Parathyroid adenoma (tissue), 2 donors: ENCODE data around the gene UBD.

ENCODE experiments used
- H2AFZ ChIP-seq: fragments of 300-600 bp; sonication (generic); one replicate; pipeline ENCODE4 v1.7.0; 2017; ENCODE audit warnings: antibody characterized with exemption, mild to moderate bottlenecking
- H3K27ac ChIP-seq: fragments of 300-600 bp; sonication (generic); one replicate; pipeline ENCODE4 v1.7.0; 2017
- H3K27me3 ChIP-seq: fragments of 300-600 bp; sonication (generic); one replicate; pipeline ENCODE4 v1.7.0; 2017; ENCODE audit warnings: low read length; ENCODE audit not compliant: control insufficient read depth, insufficient read depth
- H3K36me3 ChIP-seq: fragments of 300-600 bp; sonication (generic); one replicate; pipeline ENCODE4 v1.7.0; 2017; ENCODE audit warnings: low read length; ENCODE audit not compliant: control insufficient read depth, insufficient read depth
- H3K4me1 ChIP-seq: fragments of 300-600 bp; sonication (generic); one replicate; pipeline ENCODE4 v1.7.0; 2017; ENCODE audit warnings: control low read depth
- H3K4me2 ChIP-seq: fragments of 300-600 bp; sonication (generic); one replicate; pipeline ENCODE4 v1.7.0; 2017; ENCODE audit warnings: low read length
- H3K4me3 ChIP-seq: fragments of 300-600 bp; sonication (generic); one replicate; pipeline ENCODE4 v1.7.0; 2017; ENCODE audit warnings: low read depth, low read length
- H3K79me2 ChIP-seq: fragments of 300-600 bp; sonication (generic); one replicate; pipeline ENCODE4 v1.7.0; 2017; ENCODE audit warnings: control low read depth
- H3K9ac ChIP-seq: fragments of 300-600 bp; sonication (generic); one replicate; pipeline ENCODE4 v1.7.0; 2017; ENCODE audit warnings: mild to moderate bottlenecking
- H3K9me3 ChIP-seq: fragments of 300-600 bp; sonication (generic); one replicate; pipeline ENCODE4 v1.7.0; 2017; ENCODE audit warnings: low read length; ENCODE audit not compliant: control insufficient read depth
- TF ChIP-seq, protein P1 (sequence below): fragments of 300-600 bp; sonication (generic); IDR thresholded peaks from one replicate; pipeline ENCODE4 v1.7.0; 2017; ENCODE audit warnings: antibody characterized with exemption, mild to moderate bottlenecking
- donor health status: primary hyperparathyroidism.

The UBD gene

DNA sequence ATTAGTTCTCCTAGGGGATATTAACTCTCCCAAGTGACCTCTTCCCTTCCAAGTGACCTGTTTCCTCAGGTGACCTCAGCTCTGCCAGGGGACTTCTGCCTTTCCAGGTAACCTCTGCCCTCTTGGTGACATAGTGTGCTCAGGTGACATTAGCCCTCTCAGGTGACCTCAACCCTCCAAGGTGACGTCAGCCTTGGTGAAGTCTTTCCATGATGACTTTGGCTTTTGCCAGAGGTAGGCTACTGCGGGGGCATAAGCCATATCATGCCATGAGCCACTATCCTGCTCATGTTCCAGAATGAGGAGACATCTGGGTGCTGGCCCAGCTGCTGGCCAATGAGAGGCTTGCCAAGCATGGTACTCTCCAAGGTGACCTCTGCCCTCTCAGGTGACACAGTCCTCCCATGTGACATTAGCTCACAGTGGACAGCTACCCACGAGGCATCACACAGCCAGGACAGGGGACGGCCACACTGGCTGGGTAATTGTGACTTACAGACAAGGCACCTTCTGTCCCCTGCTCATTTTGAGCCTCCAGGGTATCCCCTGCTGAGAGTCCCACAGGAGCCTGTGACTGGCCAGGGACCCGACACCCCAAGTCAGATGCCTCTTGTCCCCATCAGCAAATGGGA lies 31.1 kb downstream of the UBD start:
- Histone ChIP-seq H3K9me3 (no peaks in the 10 kb centered on the region), H3K79me2 (no peaks in the 10 kb centered on the region), H3K4me3 (no peak overlapping the region), H3K9ac (no peak overlapping the region), H3K27ac (no peak overlapping the region), H3K4me1 (no peaks in the 10 kb centered on the region), H3K4me2 (no peak overlapping the region), H3K36me3 (no peaks in the 10 kb centered on the region), H3K27me3 (no peaks in the 10 kb centered on the region), H2AFZ (no peak overlapping the region)
- TF ChIP-seq, protein P1, sequence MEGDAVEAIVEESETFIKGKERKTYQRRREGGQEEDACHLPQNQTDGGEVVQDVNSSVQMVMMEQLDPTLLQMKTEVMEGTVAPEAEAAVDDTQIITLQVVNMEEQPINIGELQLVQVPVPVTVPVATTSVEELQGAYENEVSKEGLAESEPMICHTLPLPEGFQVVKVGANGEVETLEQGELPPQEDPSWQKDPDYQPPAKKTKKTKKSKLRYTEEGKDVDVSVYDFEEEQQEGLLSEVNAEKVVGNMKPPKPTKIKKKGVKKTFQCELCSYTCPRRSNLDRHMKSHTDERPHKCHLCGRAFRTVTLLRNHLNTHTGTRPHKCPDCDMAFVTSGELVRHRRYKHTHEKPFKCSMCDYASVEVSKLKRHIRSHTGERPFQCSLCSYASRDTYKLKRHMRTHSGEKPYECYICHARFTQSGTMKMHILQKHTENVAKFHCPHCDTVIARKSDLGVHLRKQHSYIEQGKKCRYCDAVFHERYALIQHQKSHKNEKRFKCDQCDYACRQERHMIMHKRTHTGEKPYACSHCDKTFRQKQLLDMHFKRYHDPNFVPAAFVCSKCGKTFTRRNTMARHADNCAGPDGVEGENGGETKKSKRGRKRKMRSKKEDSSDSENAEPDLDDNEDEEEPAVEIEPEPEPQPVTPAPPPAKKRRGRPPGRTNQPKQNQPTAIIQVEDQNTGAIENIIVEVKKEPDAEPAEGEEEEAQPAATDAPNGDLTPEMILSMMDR = no peak

DNA sequence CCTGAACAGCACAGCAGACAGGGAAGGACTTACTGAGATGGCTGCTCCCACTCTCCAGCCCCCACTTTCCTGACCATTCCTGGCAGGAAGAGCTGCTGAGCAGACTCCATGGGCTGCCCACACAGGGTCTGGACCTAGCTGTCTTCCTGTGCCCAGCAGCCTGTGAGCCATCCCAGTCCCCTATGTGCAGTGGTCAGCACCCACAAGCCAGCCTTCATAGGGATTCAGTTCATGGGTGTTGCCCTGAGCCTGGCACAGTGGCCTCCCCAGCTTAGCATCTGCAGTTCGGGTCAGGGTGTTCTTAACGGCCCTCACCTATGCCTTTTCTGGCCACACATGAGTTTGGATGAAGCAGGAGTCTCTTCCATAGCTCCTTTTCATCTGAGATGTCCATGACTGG lies 32.0 kb downstream of the UBD start:
- Histone ChIP-seq H3K9me3 (no peaks in the 10 kb centered on the region), H2AFZ (no peak overlapping the region), H3K27ac (no peak overlapping the region), H3K9ac (no peak overlapping the region), H3K4me1 (no peaks in the 10 kb centered on the region), H3K4me2 (no peak overlapping the region), H3K4me3 (no peak overlapping the region), H3K79me2 (no peaks in the 10 kb centered on the region), H3K27me3 (no peaks in the 10 kb centered on the region), H3K36me3 (no peaks in the 10 kb centered on the region)
- TF ChIP-seq, protein P1 = no peak

DNA sequence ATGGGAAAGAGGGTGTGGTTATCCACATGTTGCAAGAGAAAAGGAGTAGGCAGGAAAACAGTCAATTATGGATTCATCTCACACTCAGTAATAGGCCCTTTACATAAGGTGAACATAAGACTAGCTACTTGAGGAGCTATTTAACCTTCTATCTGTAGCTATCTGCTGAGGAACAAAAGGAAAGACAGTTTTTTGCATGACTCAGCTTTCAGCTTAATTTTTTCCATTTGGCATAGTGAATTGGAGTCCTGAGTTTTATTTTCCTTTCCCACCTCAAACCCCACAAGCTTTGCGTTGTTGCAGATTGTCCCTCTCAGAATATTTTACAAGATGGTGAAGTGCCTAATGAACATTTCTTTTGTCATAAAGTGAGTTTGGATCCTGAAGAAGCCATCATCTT lies 32.4 kb downstream of the UBD start:
- H3K4me2 ChIP-seq = no peak overlapping the region
- H3K36me3 ChIP-seq = no peaks in the 10 kb centered on the region
- TF ChIP-seq, protein P1 = no peak
- H3K4me3 ChIP-seq = no peak overlapping the region
- no peaks in the 10 kb centered on the region for H3K79me2 ChIP-seq
- no peaks in the 10 kb centered on the region for H3K4me1 ChIP-seq
- no peak overlapping the region for H3K27ac ChIP-seq
- H3K27me3 ChIP-seq = no peaks in the 10 kb centered on the region
- no peak overlapping the region for H2AFZ ChIP-seq
- no peaks in the 10 kb centered on the region for H3K9me3 ChIP-seq
- H3K9ac ChIP-seq = no peak overlapping the region

DNA sequence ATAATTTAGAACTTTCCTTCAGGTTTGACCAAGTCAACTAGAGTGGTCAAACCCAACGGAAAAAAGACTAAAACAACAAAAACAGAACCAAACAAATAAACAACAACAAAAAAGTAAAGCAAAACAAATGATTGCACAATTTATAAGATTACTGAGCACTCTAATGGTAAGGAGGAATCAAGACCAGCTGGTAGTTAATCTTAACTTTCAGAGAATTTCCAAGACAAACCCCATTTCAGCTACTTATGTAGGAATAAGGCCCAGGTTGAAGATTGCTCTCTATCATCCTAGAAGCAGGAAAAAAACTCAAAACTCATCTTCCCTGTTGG lies 34.3 kb downstream of the UBD start:
- Histone ChIP-seq H3K4me3 (no peak overlapping the region), H3K27ac (no peak overlapping the region)

More for the DNA sequence above, 34.3 kb downstream of the UBD start:
- H3K9ac ChIP-seq = no peak overlapping the region
- TF ChIP-seq, protein P1 = no peak
- no peak overlapping the region for H2AFZ ChIP-seq
- no peak overlapping the region for H3K4me2 ChIP-seq
- H3K9me3 ChIP-seq = no peaks in the 10 kb centered on the region
- no peaks in the 10 kb centered on the region for H3K79me2 ChIP-seq
- H3K4me1 ChIP-seq = no peaks in the 10 kb centered on the region
- H3K27me3 ChIP-seq = no peaks in the 10 kb centered on the region
- no peaks in the 10 kb centered on the region for H3K36me3 ChIP-seq
